LNCAP (cell line): Measurements from ENCODE around the gene UBE2A.

Experiments
- TF ChIP-seq, protein P1 (sequence below): fragments of 450-650 bp; IDR thresholded peaks from 2 replicates; pipeline ENCODE4 v1.5.1; 2017; ENCODE audit warnings: mild to moderate bottlenecking

Gene UBE2A

DNA sequence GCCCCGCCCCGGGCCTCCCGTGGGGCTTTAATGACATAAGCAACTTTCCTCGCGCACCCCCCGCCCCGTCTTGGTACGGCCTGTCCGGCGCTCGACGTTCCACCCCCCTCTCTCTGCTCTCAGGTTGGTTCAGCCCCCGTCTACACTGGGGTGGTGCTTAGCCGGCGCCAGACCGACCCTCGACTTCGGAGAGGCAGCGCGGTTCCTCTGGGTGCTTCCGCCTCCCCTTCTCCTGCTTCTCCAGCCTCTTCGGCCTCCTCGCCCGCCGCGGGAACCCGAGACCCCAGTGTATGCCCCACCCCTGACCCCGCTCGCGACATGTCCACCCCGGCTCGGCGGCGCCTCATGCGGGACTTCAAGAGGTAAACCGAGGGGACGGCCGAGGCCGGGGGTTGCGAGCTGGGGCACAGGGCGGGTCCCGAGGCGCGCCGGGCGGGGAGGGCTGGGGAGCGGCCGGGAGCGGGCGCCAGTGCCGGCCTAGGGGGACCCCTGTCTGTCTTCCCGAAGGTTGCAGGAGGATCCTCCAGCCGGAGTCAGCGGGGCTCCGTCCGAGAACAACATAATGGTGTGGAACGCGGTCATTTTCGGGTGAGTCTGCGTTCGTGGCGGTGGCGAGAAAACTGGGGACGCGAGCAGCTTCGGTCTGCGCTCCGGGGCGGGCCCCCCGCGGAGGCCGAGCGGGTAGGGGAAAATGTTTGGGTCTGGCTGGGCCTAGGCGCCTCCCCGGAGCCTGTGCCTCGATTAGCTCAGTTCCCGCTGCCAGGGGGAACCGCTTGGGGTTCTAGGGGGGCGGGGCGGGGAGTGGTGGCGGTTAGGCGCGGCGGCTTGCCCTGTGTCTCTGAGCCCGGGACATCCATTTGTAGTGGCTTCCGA lies at the start of gene UBE2A:
Gene UBE2A, plus strand, starts transcription at position 170 of the 873 bp plus-strand sequence. Its CDS starts 149 bp downstream, at position 319.
- TF ChIP-seq, protein P1, sequence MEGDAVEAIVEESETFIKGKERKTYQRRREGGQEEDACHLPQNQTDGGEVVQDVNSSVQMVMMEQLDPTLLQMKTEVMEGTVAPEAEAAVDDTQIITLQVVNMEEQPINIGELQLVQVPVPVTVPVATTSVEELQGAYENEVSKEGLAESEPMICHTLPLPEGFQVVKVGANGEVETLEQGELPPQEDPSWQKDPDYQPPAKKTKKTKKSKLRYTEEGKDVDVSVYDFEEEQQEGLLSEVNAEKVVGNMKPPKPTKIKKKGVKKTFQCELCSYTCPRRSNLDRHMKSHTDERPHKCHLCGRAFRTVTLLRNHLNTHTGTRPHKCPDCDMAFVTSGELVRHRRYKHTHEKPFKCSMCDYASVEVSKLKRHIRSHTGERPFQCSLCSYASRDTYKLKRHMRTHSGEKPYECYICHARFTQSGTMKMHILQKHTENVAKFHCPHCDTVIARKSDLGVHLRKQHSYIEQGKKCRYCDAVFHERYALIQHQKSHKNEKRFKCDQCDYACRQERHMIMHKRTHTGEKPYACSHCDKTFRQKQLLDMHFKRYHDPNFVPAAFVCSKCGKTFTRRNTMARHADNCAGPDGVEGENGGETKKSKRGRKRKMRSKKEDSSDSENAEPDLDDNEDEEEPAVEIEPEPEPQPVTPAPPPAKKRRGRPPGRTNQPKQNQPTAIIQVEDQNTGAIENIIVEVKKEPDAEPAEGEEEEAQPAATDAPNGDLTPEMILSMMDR: peak; percentile 20; the same call in 1 of the 2 replicates

DNA sequence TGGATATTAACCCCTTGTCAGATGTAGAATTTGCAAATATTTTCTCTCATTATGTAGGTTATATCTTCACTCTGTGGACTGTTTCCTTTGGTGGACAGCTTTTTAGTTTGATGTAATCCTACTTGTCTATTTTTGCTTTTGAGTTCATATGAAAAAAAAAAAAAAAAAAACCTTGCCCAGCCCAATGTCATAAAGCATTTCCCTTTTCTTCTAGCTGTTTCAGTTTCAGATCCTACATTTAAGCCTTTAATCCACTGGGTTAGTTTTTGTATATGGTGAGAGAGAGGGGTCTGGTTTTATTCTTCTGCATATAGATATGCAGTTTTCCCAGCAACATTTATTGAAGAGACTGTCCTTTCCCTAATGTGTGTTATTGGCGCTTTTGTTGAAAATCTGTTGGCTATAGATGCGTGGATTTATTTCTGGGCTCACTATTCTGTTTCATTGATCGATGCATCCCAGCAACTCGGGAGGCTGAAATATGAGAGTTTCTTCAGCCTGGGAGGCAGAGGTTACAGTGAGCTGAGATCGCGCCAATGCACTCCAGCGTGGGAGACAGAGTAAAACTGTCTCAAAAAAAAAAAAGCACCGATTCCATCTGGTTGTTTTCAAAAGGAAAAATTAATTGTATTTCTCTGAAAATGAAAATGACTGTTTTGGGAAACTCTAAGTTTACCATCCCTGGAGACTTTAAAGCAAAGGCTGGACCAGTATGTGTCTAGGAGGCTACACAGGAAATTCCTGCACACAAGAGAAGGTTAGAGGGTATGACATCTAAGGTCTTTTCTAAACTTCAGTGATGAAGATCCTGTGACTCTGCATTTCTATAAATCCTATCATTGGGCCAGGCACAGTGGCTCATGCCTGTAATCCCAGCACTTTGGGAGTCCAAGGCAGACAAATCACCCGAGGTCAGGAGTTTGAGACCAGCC lies 44.8 kb upstream of the UBE2A start:
- TF ChIP-seq, protein P1: no peak

DNA sequence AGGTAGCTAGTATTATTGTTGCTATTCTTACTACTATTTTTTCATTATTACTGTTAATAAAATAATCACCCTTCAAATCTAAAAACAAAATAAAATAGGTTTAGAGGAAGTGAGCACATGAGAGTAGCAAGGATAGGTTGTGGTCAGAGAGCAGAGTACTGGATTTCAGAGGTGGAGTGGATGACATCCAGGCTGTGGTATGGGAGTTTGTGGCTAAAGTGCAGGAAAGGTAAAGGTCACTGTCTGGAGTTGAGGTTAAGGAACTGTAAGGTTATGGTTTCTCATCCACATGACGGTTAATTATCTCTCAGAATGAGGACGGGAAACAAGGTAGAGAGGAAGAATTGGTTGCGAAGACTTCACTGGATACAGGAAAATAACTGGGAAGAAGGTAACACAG lies 36.9 kb upstream of the UBE2A start:
- TF ChIP-seq, protein P1: no peak

DNA sequence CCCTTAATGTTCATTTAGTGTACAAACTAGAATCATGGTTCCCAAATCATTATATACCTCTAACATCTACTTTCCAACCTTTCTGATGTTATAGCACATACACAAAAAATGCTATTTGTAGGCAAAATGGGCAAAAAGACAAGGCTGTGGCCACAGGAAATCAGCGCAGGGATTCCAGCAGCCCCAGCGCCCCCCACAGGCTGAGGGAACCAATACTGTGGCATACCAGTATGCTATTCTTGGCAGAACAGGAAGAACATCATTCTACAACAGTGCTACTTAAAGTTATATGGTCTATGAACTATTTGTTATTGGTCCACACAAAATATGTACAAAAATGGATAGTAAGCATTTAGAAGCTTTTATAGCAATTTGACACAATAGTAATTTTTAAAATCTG lies 34.5 kb upstream of the UBE2A start:
- TF ChIP-seq, protein P1: no peak

DNA sequence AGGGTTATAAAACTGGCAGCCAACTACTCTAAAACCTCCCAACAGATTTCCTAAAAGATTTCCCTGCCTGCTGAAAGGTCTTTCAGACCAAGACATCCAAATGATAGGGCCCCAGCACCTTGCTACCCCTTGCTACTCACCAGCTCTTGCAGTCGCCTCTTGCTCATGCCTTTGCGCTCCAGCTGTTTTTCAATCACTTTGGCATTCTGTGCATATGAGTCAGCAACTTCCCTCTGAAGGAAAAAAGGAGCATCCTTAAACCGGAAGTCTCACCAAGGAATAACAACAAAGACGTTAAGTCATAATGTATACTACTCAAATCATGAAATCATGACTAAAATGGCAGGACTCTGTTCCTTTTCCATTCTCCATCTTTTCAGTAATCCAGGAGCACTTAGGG lies 33.2 kb upstream of the UBE2A start:
- TF ChIP-seq, protein P1: no peak

DNA sequence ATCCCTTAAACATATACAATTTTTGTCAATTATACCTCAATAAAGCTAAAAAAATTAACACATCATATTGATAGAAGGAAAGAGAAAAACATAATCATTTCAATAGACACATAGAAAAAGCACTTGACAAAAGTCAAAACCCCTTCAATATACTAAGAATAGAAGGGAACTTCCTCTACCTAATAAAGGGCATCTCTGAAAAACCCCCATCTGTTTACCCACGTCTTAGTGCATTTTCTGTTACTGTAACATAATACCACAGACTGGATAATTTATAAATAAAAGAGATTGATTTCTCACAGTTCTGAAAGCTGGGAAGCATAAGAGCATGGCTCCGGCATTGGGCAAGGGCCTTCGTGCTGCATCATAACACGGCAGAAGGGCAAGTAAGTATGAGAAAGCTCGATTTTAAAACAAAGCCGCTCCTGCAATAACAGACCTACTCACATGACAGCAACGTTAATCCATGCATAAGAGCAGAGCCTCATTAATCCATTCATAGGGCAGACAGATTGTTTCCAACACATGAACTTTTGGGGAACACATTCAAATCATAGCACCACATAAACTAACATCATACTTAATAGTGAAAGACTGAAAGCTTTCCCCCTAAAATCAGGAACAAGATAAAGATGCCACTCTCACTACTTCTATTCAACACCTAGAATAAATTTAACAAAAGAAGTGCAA lies 24.9 kb upstream of the UBE2A start:
- TF ChIP-seq, protein P1: no peak

DNA sequence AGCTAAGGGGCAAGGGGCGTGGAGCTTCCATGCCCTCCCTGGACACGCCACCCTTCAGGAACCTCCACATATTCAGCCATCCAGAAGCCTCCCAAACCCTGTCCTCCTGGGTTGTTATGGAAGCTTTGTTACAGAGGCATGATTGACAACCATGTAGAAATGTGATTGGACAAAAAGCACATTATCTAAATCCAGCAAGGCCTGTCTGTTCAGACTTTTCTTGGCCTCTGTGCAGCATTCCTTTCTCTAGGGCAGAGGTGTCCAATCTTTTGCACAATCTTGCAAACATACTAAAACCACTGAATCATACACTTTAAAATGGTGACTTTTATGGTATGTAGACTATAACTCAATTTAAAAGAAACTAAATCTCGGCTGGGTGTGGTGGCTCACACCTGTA lies 21.9 kb upstream of the UBE2A start:
- TF ChIP-seq, protein P1: no peak
